ENCODE measurements around the gene SQOR. TPM values are rescaled to one million over a fixed set of nuclear protein-coding genes. Genes with fewer than 3 reads are reported as not detected.

SQOR gene
- total RNA-seq, 4 donors from 2014 or later, result 85.8 to 101 (median 96.7) TPM

DNA sequence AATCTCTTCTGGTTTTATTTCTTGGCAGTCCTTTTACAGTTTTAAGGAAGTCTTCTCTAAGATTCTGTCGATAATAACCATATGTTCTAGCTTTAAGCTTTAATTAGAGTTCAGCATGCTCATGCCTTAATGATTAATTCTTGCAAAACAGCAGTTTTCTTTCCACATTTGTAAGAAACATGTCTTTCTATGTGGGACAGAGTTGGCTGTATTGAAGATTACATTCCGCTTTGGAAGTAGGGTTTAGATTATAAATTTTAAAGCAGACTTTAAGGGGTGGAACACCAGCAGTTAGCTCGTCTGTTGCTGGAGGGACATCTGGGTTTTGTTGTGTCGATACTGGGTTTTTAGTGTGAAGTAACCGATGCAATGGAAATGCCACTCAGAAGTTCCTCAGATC, 35.3 kb downstream of the SQOR start:
- Histone ChIP-seq H3K27ac (peak overlapping the region in 2 of 4 donors; percentile 5 to 7), H3K9me3 (no peaks in the 10 kb centered on the region), H3K4me1 (no peaks in the 10 kb centered on the region), H3K27me3 (no peaks in the 10 kb centered on the region), H3K4me3 (no peak overlapping the region), H3K36me3 (peaks cover 0 to 63% (median 0%) of the 10 kb centered on the region in 3 donors)
- DNase-seq, result no peak
- TF ChIP-seq, protein P1, sequence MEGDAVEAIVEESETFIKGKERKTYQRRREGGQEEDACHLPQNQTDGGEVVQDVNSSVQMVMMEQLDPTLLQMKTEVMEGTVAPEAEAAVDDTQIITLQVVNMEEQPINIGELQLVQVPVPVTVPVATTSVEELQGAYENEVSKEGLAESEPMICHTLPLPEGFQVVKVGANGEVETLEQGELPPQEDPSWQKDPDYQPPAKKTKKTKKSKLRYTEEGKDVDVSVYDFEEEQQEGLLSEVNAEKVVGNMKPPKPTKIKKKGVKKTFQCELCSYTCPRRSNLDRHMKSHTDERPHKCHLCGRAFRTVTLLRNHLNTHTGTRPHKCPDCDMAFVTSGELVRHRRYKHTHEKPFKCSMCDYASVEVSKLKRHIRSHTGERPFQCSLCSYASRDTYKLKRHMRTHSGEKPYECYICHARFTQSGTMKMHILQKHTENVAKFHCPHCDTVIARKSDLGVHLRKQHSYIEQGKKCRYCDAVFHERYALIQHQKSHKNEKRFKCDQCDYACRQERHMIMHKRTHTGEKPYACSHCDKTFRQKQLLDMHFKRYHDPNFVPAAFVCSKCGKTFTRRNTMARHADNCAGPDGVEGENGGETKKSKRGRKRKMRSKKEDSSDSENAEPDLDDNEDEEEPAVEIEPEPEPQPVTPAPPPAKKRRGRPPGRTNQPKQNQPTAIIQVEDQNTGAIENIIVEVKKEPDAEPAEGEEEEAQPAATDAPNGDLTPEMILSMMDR (IDR thresholded peaks at IDR 0.05), result no peak
- no peak for TF ChIP-seq POLR2A (IDR thresholded peaks at IDR 0.05)

DNA sequence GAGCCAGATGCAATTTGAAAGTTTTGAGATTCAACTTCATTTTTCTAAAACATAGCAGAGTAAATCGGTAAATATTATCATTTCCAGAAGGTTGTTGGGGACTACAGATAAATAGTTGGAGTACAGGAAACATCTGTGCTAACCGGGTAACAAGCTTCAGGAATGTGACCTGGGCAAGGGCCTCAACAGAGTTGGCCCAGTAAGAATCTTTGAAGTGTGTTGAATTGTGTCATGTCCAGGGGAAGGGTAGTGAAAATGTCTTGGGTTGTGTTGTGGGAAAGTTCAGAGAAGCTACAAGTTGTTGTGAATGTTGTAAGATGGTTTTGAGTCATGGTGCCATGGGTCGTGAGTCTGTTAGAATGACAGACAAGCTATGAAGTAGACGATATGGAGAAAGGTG, 35.7 kb downstream of the SQOR start:
- peaks cover 0 to 64% (median 0%) of the 10 kb centered on the region in 3 donors for H3K36me3 ChIP-seq
- TF ChIP-seq POLR2A (IDR thresholded peaks at IDR 0.05), result no peak
- TF ChIP-seq, protein P1 (IDR thresholded peaks at IDR 0.05), result no peak
- no peaks in the 10 kb centered on the region for H3K27me3 ChIP-seq
- H3K9me3 ChIP-seq, result no peaks in the 10 kb centered on the region
- H3K27ac ChIP-seq, result no peak overlapping the region
- DNase-seq, result no peak
- H3K4me3 ChIP-seq, result no peak overlapping the region
- no peaks in the 10 kb centered on the region for H3K4me1 ChIP-seq

DNA sequence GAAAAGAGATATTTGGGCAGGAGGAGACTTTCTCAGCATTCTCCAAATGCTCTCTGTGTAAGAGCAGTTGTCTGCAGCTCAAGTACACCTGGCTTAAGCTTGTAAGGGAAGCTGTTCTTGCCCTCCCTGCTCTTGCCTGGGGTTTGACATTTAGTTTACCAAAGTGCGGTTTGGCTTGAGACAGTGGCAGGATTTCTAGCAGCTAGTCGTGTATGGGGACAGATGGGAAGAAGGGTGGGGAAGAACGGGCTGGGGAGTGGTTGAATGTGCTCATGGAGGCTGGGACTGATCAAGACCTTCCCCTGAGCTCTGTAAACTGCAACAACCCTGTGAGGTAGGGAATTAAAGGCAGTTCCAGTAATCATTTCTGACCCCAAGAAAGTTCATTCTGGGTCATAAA, 39.8 kb downstream of the SQOR start:
- Histone ChIP-seq H3K4me3 (no peak overlapping the region), H3K36me3 (peaks cover 0 to 94% (median 0%) of the 10 kb centered on the region in 3 donors)

DNA sequence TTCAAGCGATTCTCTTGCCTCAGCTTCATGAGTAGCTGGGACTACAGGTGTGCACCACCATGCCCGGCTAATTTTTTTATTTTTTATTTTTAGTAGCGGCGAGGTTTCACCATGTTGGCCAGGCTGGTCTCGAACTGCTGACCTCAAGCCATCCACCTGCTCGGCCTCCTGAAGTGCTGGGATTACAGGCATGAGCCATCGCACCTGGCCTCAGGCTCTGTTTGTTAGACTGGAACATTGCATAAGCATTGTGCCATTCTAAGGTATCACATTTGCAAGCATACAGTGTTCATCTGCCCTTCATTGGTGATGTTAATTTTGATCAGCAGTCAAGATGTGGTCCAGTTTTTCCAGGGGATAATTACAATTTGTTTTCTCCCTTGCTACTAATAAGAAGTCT, 43.0 kb downstream of the SQOR start:
- no peak overlapping the region for H3K27ac ChIP-seq

More for the DNA sequence above, 39.8 kb downstream of the SQOR start:
- Histone ChIP-seq H3K27me3 (no peaks in the 10 kb centered on the region), H3K9me3 (no peaks in the 10 kb centered on the region), H3K27ac (no peak overlapping the region), H3K4me1 (no peaks in the 10 kb centered on the region)
- no peak for DNase-seq
- TF ChIP-seq, protein P1 (IDR thresholded peaks at IDR 0.05), result no peak
- TF ChIP-seq POLR2A (IDR thresholded peaks at IDR 0.05), result no peak

DNA sequence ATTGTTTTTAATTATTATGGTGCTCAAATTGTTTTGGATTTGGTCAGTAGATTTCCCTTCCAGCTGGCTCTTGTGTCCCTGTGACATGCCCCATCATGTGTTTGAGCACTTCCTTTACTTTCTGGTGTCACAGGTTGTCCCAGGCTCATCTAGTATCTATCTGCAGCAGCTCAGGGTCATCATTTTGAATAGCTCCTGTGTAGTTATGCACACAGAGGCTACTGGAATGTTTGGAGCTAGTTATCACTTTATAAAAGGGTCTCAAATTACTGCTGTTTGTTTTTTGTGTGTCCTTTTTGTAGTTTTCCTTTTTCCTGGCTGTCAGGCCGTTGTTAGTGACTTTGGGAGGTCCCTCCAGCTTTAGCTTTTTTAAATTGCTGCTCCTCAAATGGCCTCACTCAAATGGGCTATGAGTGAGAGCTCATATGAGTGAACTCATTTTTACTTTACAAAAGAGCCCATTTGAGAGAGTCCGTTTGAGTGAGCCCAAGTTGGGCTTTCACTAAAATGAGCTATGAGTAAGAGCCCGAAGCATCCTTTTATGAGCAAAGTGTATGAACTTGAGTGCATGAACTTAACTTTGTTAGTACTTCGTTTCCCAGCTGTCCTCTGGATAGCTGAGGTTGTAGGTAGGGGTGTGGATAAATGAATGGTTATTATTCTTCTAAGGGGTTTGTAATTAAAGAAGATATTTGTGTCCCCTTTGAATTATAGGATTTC, 43.8 kb downstream of the SQOR start:
- H3K36me3 ChIP-seq, result peaks cover 0 to 95% (median 0%) of the 10 kb centered on the region in 3 donors
- TF ChIP-seq, protein P1 (IDR thresholded peaks at IDR 0.05), result no peak
- no peak for TF ChIP-seq POLR2A (IDR thresholded peaks at IDR 0.05)
- DNase-seq, result no peak

More for the DNA sequence above, 43.0 kb downstream of the SQOR start:
- peaks cover 0 to 97% (median 0%) of the 10 kb centered on the region in 3 donors for H3K36me3 ChIP-seq
- no peak for DNase-seq
- no peaks in the 10 kb centered on the region for H3K27me3 ChIP-seq
- H3K4me3 ChIP-seq, result no peak overlapping the region
- TF ChIP-seq POLR2A (IDR thresholded peaks at IDR 0.05), result no peak
- TF ChIP-seq, protein P1 (IDR thresholded peaks at IDR 0.05), result no peak
- H3K4me1 ChIP-seq, result no peaks in the 10 kb centered on the region
- H3K9me3 ChIP-seq, result no peaks in the 10 kb centered on the region

More for the DNA sequence above, 43.8 kb downstream of the SQOR start:
- Histone ChIP-seq H3K27me3 (no peaks in the 10 kb centered on the region), H3K9me3 (no peaks in the 10 kb centered on the region), H3K27ac (no peak overlapping the region), H3K4me3 (no peak overlapping the region), H3K4me1 (no peaks in the 10 kb centered on the region)
